AG08395 (cell line): ENCODE data around the gene SNX8.
A peak's percentile ranks its signal among the peaks of the same experiment; 100 is the strongest.

Source experiments
- DNase-seq: peaks from one replicate; pipeline ENCODE4 v3.0.0; 2012; ENCODE audit warnings: mixed read lengths, low spot score

Gene SNX8

GRCh38 chr7:2289621-2290020, 24.6 kb downstream of the SNX8 start:
- DNase-seq: no peak

DNA sequence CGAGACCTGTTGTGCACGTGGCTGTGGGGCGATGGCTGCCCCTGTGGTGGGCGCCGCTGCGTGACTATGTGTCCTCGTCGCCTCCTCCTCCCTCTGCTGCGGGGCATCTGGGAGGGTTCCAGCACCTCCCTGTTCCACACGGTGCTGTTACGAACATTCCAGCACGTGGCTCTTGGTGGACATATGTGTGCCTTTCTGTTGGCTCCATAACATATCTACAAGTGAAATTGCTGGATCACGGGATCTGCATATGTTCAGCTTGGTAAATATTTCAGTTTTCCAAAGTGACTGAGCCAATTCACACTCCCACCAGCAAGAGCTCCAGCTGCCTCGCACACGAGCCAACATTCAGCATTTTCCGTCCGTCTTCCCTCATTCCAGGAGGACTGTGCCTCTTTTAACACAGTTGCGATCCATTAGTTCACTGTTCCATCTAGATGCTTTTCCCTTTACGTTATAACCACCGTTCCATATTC, 25.1 kb downstream of the SNX8 start:
- peak; percentile 15 for DNase-seq

- DNase-seq: no peak
Observed at GRCh38 chr7:2288503-2288902, 25.7 kb downstream of the SNX8 start.

DNA sequence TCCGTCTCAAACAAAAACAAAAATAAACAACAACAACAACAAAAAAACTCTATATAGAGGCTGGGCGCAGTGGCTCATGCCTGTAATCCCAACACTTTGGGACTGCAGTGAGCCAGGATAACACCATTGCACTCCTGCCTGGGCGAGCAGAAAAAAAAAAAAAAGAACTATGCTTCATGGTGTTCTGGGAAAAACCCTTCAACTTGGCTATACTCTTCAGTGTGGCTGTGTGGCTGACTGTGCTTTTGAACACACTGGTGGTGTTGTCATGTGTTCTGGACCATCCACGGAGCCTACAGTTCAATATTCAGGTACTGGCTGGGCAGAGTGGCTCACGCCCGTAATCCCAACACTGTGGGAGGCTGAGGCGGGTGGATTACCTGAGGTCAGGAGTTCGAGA, 26.5 kb downstream of the SNX8 start:
- no peak for DNase-seq

DNA sequence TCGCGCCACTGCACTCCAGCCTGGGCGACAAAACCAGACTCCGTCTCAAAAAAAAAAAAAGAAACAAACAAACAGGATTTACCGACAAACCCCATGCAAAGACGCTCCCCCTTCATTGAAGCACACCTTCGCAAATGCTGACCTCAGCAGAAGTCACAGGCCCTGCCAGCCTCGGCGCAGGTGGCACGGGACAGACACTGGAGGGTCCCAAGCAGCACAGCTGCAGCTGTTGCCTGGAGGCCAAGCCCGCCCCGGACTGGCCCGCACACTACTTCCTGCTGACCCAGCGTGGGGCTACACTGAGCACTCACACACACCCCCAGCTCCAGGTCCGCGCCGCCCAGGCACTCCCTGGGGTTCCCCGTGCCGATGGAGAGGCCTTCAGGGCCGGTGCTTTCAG, 31.2 kb downstream of the SNX8 start:
- DNase-seq: no peak

GRCh38 chr7:2282185-2282751, 32.0 kb downstream of the SNX8 start:
- DNase-seq: peak; percentile 15

DNA sequence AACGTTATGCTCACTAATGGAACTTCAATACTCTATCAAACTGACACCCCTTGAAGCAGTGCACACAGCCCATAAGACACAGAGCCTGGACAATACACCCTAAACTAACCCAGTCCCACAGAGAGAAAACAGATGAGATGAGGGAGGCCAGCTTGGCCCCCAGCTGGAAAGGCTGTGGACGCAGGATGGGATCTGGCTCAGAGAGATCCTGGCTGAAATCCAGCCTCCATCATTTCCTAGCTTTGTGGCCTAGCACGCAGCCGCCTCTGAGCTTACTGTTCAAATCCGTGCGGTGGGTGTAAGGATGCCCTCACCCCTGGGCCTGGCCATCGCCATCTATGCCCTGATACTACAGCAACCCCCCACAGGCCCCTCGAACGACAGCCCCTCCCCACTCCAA, 32.7 kb downstream of the SNX8 start:
- peak; percentile 68 for DNase-seq

DNA sequence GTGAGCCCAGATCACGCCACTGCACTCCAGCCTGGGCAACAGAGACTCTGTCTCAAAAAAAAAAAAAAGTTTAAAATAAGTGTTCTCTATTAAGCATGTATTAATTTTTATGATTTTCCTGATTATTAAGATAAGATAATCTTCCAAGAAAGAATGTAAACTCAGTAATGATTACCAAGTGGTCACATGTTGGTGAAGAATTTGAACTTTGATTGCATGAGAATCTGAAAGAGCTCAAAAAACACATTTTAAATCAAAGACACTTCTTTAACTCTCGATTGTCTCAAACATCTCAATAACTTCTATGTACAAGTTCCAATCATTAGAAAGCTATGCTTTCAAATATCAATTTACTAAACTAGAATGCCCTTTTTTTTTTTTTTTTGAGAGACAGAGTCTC, 33.8 kb downstream of the SNX8 start:
- no peak for DNase-seq

DNA sequence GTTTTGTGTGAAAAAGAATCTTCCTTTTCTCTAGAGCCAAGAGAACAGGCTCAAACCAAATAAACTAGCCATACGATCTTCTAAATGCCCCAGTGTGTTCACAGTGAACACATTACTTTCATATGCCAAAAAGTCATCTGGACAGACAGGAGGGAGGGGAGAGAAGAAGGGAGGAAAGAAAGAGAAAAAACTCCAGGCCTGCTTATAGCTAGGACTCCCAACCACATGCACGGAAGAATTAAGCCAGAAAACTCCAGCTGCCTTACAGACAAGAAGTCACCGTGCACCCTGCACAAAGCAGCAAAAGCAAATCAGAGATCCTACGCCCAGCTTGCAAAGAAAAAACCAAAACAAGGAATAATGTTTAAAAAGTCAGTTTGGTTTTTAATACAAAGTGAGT, 34.3 kb downstream of the SNX8 start:
- DNase-seq: no peak

DNA sequence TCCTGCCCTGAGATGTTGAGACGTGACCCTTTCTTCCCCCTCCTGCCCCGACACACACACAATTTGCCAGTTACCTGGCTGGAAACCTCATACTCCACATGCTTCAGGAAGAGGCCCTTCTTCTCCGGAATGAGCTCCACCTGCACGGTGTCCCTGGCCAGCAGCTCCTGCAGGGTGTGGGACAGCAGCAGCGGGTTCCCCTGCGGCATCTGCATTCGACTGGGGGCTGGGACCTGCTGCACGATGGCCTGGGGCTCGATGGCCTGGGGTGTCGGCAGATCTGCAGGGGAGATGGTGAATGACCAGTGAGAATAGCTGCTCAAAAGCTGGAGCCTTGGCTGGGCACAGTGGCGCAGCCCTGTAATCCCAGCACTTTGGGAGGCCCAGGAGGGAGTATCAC, 36.2 kb downstream of the SNX8 start:
- no peak for DNase-seq

GRCh38 chr7:2276107-2276506, 38.1 kb downstream of the SNX8 start:
- DNase-seq: no peak

GRCh38 chr7:2275101-2275500, 39.1 kb downstream of the SNX8 start:
- no peak for DNase-seq

- no peak for DNase-seq
Observed at GRCh38 chr7:2274666-2275065, 39.6 kb downstream of the SNX8 start.

GRCh38 chr7:2273866-2274265, 40.4 kb downstream of the SNX8 start:
- DNase-seq: no peak

DNA sequence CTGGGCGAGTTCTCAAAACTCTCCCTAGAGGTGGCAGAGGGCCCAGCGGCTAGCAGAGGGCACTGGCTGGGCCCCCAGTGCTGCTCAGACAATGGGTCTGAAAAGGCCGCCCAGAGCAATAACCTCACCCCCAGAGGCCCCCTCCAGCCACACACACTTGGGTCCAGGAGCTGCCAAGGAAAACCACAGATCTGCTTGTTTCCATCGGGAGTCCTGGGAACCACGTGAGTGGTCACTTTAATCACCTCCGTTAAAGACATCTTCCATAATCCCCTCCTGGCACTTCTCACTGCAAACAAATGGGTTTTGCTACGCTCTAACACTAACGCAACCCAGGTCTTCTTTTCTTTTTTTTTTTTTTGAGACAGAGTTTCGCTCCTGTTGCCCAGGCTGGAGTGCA, 42.2 kb downstream of the SNX8 start:
- no peak for DNase-seq

DNA sequence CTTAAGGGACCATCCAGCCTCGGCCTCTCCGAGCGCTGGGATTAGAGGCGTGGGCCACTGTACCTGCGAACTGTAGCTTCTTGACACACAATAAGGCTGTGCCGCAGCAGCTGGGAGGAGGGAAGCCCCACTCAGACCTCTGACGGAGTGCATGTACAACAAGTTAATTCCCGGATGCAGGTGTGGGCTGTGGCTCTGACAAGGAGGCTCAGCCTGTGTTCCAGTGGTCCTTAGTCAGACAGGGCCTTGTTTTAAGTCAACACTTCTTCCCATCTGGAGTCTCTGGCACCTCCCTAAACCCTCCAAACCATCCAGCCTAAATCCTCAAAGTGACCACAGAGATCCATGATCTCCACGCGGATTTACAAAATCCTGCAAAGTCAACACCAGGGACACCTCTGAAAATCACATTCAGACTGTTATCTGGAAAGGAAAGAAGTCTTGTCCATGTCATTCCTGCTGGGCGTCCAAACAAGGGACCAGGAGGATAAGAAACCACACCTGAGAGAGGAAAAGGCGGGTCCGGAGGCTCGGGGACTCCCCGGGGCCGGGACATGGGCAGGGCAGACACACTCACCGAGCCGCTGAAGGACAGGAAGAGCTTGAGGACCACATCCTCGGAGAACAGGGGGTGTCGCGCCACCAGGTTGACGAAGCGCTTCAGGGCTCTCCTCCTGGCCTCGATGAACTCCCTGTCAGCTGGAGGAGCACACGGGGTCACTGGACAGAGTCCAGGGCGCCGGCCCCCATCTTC, 42.8 kb downstream of the SNX8 start:
- no peak for DNase-seq

DNA sequence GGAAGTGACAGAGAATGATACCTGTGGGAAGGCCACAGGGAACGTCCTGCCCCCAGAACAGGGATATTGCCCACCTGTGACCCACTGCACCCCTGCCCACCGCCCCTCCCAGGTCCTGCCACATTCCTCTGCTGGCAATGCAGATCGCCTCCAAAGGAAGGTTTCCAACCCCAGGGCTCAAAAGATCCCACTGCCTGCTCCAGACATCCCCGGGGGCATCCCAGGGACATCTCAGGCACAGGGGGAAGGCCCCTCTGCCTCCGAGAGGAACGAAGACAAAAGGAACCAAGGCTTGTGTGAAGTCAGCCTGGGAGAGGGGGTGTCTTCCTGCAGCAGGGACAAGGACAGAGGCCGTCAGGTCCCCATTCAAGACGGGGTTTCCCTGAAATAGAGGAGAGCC, 43.7 kb downstream of the SNX8 start:
- DNase-seq: no peak

DNA sequence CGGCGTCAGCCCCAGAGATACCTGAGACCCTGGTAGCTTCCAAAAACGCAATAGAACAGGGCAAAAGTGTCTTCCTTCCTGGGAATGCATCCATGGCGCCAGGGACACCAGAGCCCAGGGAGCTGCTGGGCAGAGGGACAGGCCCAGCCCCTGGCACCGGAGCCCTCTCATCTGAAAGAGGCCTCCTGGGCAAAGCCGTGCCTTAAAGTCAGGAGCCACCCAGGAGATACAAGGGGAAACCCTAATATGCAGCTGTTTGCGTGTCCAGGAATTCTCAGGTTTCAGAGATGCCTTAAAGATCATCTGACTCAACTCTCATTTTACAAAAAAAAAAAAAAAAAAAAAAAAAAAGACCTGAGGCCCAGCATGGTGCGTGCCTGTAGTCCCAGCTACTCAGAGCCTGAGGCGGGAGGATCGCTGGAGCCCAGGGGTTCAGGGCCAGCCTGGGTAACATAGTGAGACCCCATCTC, 44.2 kb downstream of the SNX8 start:
- no peak for DNase-seq

- peak; percentile 62 for DNase-seq
Observed at GRCh38 chr7:2269089-2269990, 44.9 kb downstream of the SNX8 start.

- DNase-seq: peak; percentile 60
Observed at GRCh38 chr7:2266911-2267310, 47.3 kb downstream of the SNX8 start.

- DNase-seq: no peak
Observed at GRCh38 chr7:2264158-2264557, 50.1 kb downstream of the SNX8 start.

DNA sequence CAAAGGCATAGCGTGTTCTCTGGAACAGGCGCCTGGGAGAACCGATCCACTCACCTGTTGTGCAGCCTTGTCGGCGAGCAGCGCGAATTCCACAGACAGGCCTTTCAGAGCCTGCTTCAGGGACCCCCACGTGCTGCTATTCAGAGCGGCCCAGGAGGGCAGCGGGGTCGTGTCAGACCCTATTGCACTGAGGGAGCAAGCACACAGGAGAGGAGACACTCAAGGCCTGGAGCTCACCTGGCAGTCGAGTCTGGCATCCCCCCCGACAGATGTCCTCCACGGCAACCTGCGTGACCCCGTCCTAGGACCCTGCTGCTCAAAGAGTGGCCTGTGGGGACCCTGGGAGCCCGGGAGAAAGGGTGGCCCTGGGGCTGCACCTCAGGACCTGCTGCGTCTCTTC, 51.1 kb downstream of the SNX8 start:
- DNase-seq: no peak

GRCh38 chr7:2261611-2262010, 52.6 kb downstream of the SNX8 start:
- DNase-seq: no peak
